SK-N-MC (cell line): ENCODE measurements around the gene SAA1.

ENCODE experiments used
- DNase-seq: peaks from one replicate; pipeline ENCODE4 v3.0.0-alpha.2; 2011; ENCODE audit warnings: low read depth, low spot score
- H3K27ac ChIP-seq: fragments of 200-600 bp; sonication (generic); 2 replicates; pipeline ENCODE4 v1.5.1; 2016; ENCODE audit warnings: mixed run types
- H3K36me3 ChIP-seq: fragments of 200-600 bp; sonication (generic); 2 replicates; pipeline ENCODE4 v1.6.1; 2017; ENCODE audit warnings: antibody characterized with exemption, low read length, mixed read lengths; ENCODE audit not compliant: insufficient read depth
- H3K4me3 ChIP-seq: fragments of 200-600 bp; sonication (generic); 2 replicates; pipeline ENCODE4 v1.5.1; 2016
- H3K9ac ChIP-seq: fragments of 200-600 bp; sonication (generic); 2 replicates; pipeline ENCODE4 v1.8.0; 2017; ENCODE audit warnings: mixed run types, mixed read lengths; ENCODE audit not compliant: insufficient read length
- H3K9me3 ChIP-seq: fragments of 200-600 bp; sonication (generic); 2 replicates; pipeline ENCODE4 v1.6.1; 2017; ENCODE audit warnings: low read depth, mild to moderate bottlenecking, antibody characterized with exemption, low read length, moderate library complexity, mixed read lengths
- EZH2 ChIP-seq: fragments of 200-600 bp; sonication (generic); IDR thresholded peaks from one replicate; pipeline ENCODE4 v1.6.1; 2017; ENCODE audit warnings: antibody characterized with exemption
- FOXP2 ChIP-seq: optimal IDR thresholded peaks from 2 replicates; pipeline ENCODE3; 2011; ENCODE audit warnings: mild to moderate bottlenecking, moderate library complexity; ENCODE audit not compliant: insufficient read depth; ENCODE audit errors: extremely low read length, control extremely low read depth
- POLR2AphosphoS5 ChIP-seq: IDR thresholded peaks from 2 replicates; pipeline ENCODE4 v1.6.1; 2012; ENCODE audit warnings: mild to moderate bottlenecking, low read depth, low read length, borderline replicate concordance

The SAA1 gene

GRCh38 chr11:18270102-18270501 lies 4.0 kb downstream of the SAA1 start:
- Histone ChIP-seq H3K9me3 (no peaks in the 10 kb centered on the region), H3K27ac (no peak overlapping the region), H3K36me3 (no peaks in the 10 kb centered on the region), H3K4me3 (no peak overlapping the region), H3K9ac (no peak overlapping the region)
- no peak for DNase-seq
- TF ChIP-seq POLR2AphosphoS5 (no peak), EZH2 (no peak), FOXP2 (no peak)

- TF ChIP-seq POLR2AphosphoS5, result no peak
- TF ChIP-seq EZH2, result no peak
- TF ChIP-seq FOXP2, result no peak
- no peaks in the 10 kb centered on the region for H3K9me3 ChIP-seq
- no peak overlapping the region for H3K4me3 ChIP-seq
- no peak overlapping the region for H3K9ac ChIP-seq
- H3K27ac ChIP-seq, result no peak overlapping the region
- no peak for DNase-seq
- no peaks in the 10 kb centered on the region for H3K36me3 ChIP-seq
Measured at GRCh38 chr11:18271206-18271605, 5.1 kb downstream of the SAA1 start.

GRCh38 chr11:18277565-18278271 lies 11.7 kb downstream of the SAA1 start:
- Histone ChIP-seq H3K27ac (no peak overlapping the region), H3K9me3 (no peaks in the 10 kb centered on the region), H3K4me3 (no peak overlapping the region), H3K36me3 (peaks cover 12% of the 10 kb centered on the region), H3K9ac (no peak overlapping the region)
- TF ChIP-seq EZH2 (no peak), FOXP2 (no peak), POLR2AphosphoS5 (no peak)
- DNase-seq, result no peak

GRCh38 chr11:18280438-18281045 lies 14.5 kb downstream of the SAA1 start:
- Histone ChIP-seq H3K9ac (no peak overlapping the region), H3K9me3 (no peaks in the 10 kb centered on the region), H3K36me3 (peaks cover 29% of the 10 kb centered on the region), H3K27ac (no peak overlapping the region), H3K4me3 (no peak overlapping the region)
- no peak for DNase-seq
- no peak for TF ChIP-seq POLR2AphosphoS5
- no peak for TF ChIP-seq FOXP2
- no peak for TF ChIP-seq EZH2

- Histone ChIP-seq H3K9ac (no peak overlapping the region), H3K36me3 (peaks cover 48% of the 10 kb centered on the region), H3K27ac (no peak overlapping the region), H3K4me3 (no peak overlapping the region), H3K9me3 (no peaks in the 10 kb centered on the region)
- DNase-seq, result no peak
- no peak for TF ChIP-seq EZH2
- no peak for TF ChIP-seq FOXP2
- TF ChIP-seq POLR2AphosphoS5, result no peak
Measured at GRCh38 chr11:18282626-18283025, 16.6 kb downstream of the SAA1 start.

GRCh38 chr11:18285841-18286240 lies 19.8 kb downstream of the SAA1 start:
- no peaks in the 10 kb centered on the region for H3K9me3 ChIP-seq
- no peak overlapping the region for H3K4me3 ChIP-seq
- no peak overlapping the region for H3K27ac ChIP-seq
- DNase-seq, result no peak
- H3K9ac ChIP-seq, result no peak overlapping the region
- TF ChIP-seq POLR2AphosphoS5, result no peak
- no peak for TF ChIP-seq FOXP2
- no peak for TF ChIP-seq EZH2
- H3K36me3 ChIP-seq, result peaks cover 60% of the 10 kb centered on the region

GRCh38 chr11:18288911-18289310 lies 22.8 kb downstream of the SAA1 start:
- Histone ChIP-seq H3K4me3 (no peak overlapping the region), H3K9me3 (no peaks in the 10 kb centered on the region), H3K9ac (no peak overlapping the region), H3K27ac (no peak overlapping the region), H3K36me3 (peaks cover 69% of the 10 kb centered on the region)
- TF ChIP-seq POLR2AphosphoS5 (no peak), FOXP2 (no peak), EZH2 (no peak)
- DNase-seq, result no peak

GRCh38 chr11:18294862-18295261 lies 28.8 kb downstream of the SAA1 start:
- TF ChIP-seq FOXP2 (no peak), POLR2AphosphoS5 (no peak), EZH2 (no peak)
- Histone ChIP-seq H3K27ac (no peak overlapping the region), H3K9ac (no peak overlapping the region), H3K9me3 (no peaks in the 10 kb centered on the region), H3K4me3 (no peak overlapping the region), H3K36me3 (peaks cover 74% of the 10 kb centered on the region)
- no peak for DNase-seq

GRCh38 chr11:18295316-18295715 lies 29.3 kb downstream of the SAA1 start:
- TF ChIP-seq FOXP2, result no peak
- no peak for TF ChIP-seq EZH2
- TF ChIP-seq POLR2AphosphoS5, result no peak
- Histone ChIP-seq H3K36me3 (peaks cover 79% of the 10 kb centered on the region), H3K9ac (no peak overlapping the region), H3K27ac (no peak overlapping the region), H3K9me3 (no peaks in the 10 kb centered on the region), H3K4me3 (no peak overlapping the region)
- DNase-seq, result no peak
